ENCODE results near the gene C9orf50. TPM values are rescaled to one million over a fixed set of nuclear protein-coding genes. Genes with fewer than 3 reads are reported as not detected.
A peak's percentile ranks its signal among the peaks of the same experiment; 100 is the strongest.

The C9orf50 gene
- total RNA-seq, 3 donors from 2014 or later (not counting 1 experiment from before 2014, with no cell fraction given) = not detected

DNA sequence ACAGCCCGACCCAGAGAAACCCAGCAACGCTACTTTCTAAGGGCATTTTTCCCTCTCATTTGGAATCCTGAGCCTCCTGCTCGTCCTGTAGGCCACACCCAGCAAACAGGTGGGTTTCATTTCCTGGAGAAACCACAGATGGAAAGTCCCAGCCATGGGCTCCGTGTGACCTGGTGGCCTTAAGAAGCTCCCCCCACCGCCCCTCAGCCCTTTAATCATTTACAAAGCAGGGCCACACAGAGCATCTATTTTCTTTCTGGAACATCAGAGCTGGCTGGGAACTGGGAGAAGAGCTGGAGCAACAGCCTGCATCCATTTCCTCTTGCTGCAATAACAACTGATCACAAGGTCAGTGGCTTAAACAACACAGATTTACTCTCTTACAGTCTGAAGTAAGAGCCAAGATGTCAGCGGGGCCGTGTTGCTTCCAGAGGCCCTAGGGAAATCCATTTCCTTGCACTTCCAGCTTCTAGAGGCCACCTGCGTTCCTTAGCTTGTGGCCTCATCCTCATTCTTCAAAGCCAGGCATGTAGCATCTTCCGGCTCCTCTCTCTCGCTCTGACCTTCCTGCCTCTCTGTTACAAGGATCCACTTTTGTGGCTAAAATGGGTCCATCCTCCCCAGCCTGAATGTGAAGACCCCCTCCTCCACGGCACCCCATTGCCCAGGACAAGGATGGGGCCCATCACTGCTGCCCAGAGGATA lies 40.5 kb downstream of the C9orf50 start:
- Mint-ChIP-seq H3K4me3 (no peak overlapping the region), H3K9me3 (peaks cover 0 to 2% of the 10 kb centered on the region in 2 donors), H3K27ac (no peak overlapping the region), H3K4me1 (peaks cover 8 to 17% of the 10 kb centered on the region in 2 donors), H3K27me3 (ENCODE audit: low read depth in 2 of 2) (peaks cover 0 to 5% of the 10 kb centered on the region in 2 donors), H3K36me3 (no peaks in the 10 kb centered on the region)
- ATAC-seq (no peak), DNase-seq (peak in 1 of 2 donors; percentile 64)
- H3K4me3 ChIP-seq (ENCODE audit: low read length) = no peak overlapping the region
- WGBS (ENCODE audit: insufficient coverage) = 63% methylated on average over 11 of the region's 11 CpGs
- H3K9me3 ChIP-seq (ENCODE audit: control insufficient read depth, insufficient read depth, low read length) = no peaks in the 10 kb centered on the region
- TF ChIP-seq, protein P1, sequence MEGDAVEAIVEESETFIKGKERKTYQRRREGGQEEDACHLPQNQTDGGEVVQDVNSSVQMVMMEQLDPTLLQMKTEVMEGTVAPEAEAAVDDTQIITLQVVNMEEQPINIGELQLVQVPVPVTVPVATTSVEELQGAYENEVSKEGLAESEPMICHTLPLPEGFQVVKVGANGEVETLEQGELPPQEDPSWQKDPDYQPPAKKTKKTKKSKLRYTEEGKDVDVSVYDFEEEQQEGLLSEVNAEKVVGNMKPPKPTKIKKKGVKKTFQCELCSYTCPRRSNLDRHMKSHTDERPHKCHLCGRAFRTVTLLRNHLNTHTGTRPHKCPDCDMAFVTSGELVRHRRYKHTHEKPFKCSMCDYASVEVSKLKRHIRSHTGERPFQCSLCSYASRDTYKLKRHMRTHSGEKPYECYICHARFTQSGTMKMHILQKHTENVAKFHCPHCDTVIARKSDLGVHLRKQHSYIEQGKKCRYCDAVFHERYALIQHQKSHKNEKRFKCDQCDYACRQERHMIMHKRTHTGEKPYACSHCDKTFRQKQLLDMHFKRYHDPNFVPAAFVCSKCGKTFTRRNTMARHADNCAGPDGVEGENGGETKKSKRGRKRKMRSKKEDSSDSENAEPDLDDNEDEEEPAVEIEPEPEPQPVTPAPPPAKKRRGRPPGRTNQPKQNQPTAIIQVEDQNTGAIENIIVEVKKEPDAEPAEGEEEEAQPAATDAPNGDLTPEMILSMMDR (IDR thresholded peaks at IDR 0.05) = no peak
- H3K27ac ChIP-seq (ENCODE audit: low read length) = no peak overlapping the region
- H3K27me3 ChIP-seq (ENCODE audit: control insufficient read depth, insufficient read depth, low read length) = no peaks in the 10 kb centered on the region
- H3K36me3 ChIP-seq (ENCODE audit: control insufficient read depth, insufficient read depth, low read length) = no peaks in the 10 kb centered on the region
- intact Hi-C loops (cut with micrococcal nuclease) = no loop called here
- H3K4me1 ChIP-seq (ENCODE audit: control insufficient read depth, insufficient read depth, low read length) = peaks cover 38% of the 10 kb centered on the region

DNA sequence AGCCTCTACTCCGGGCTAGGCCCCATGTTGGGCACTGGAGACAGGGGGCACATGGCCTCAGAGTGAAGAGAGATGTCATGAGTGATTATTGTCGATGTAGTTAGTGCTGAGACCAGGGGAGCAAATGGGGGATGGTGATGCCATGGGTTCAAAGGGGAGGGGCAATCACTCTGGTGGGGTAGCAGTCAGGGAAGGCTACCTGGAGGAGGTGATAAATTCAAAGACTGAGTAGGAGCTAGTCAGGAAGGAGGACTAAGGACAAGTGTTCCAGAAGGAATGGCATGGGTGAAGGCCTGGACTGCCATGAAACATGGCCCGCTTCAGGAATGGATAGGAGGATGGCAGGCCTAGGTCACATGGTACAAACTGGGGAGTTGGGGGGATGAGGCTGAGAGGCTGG lies 41.6 kb downstream of the C9orf50 start:
- TF ChIP-seq, protein P1 (IDR thresholded peaks at IDR 0.05) = no peak
- Mint-ChIP-seq H3K36me3 (no peaks in the 10 kb centered on the region), H3K27ac (no peak overlapping the region), H3K27me3 (ENCODE audit: low read depth in 2 of 2) (peaks cover 0 to 5% of the 10 kb centered on the region in 2 donors), H3K4me3 (no peak overlapping the region), H3K9me3 (peaks cover 0 to 2% of the 10 kb centered on the region in 2 donors), H3K4me1 (peaks cover 4 to 8% of the 10 kb centered on the region in 2 donors)
- DNase-seq (no peak), ATAC-seq (no peak)
- Histone ChIP-seq H3K4me3 (ENCODE audit: low read length) (no peak overlapping the region), H3K9me3 (ENCODE audit: control insufficient read depth, insufficient read depth, low read length) (no peaks in the 10 kb centered on the region), H3K4me1 (ENCODE audit: control insufficient read depth, insufficient read depth, low read length) (peaks cover 30% of the 10 kb centered on the region), H3K36me3 (ENCODE audit: control insufficient read depth, insufficient read depth, low read length) (no peaks in the 10 kb centered on the region), H3K27ac (ENCODE audit: low read length) (no peak overlapping the region), H3K27me3 (ENCODE audit: control insufficient read depth, insufficient read depth, low read length) (no peaks in the 10 kb centered on the region)
- intact Hi-C loops (cut with micrococcal nuclease) = no loop called here
- WGBS (ENCODE audit: insufficient coverage) = 92% methylated on average over 3 of the region's 3 CpGs

DNA sequence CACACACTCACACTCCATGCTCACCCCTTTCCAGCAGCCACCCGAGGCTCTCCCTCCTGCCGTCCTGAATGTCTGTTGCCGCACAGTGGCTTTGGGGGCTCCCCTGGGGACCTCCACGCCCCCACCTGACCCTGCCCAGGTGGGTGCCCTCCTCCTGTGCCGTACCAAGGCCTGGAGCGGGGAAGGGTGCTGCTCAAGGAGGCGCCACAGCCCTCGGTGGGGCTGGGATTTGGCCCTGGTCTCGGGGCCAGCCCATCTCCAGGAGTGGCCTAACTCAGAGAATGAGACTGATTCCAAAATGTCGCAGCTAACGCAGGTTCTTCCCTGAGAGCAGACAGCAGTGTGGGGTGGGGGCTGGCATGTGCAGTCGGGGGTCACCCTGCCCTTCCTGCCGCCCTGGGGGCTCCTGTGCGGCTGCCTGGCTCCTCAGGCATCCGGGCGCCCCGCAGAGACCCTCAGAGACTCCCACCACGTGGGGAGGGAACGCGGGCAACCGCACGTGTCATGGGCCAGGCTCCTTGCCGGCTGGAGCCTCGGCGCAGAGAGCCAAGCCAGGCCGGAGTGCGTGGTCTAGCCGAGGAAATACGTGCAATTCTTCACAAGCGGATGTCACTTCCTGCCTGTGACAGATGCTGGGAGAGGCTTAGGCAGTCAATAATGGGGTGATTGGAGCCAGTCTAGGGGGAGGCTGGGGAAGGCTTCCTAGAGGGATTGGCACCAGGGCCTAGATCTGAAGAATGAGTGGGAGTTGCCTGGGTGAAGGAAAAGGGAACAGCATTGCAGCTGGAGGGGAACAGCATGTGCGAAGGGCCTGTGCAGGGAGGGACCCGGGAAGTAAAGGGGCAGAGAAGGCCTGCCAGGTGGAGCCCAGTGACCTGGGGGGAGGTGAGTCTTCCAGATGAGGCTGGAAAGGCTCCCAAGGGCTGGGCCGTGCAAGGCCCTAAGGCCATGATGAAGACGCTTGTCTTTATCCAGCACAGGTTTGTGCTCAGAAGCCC lies 44.1 kb downstream of the C9orf50 start:
- intact Hi-C loops (cut with micrococcal nuclease) = no loop called here
- no peak overlapping the region for H3K27ac Mint-ChIP-seq
- H3K36me3 Mint-ChIP-seq = no peaks in the 10 kb centered on the region
- peaks cover 0 to 5% of the 10 kb centered on the region in 2 donors for H3K27me3 Mint-ChIP-seq (ENCODE audit: low read depth in 2 of 2)
- DNase-seq (no peak), ATAC-seq (no peak)
- no peak overlapping the region for H3K27ac ChIP-seq (ENCODE audit: low read length)
- no peak overlapping the region for H3K4me3 Mint-ChIP-seq
- 73% methylated on average over 34 of the region's 34 CpGs for WGBS (ENCODE audit: insufficient coverage)
- no peaks in the 10 kb centered on the region for H3K9me3 ChIP-seq (ENCODE audit: control insufficient read depth, insufficient read depth, low read length)
- TF ChIP-seq, protein P1 (IDR thresholded peaks at IDR 0.05) = no peak
- H3K4me1 Mint-ChIP-seq = peaks cover 0 to 4% of the 10 kb centered on the region in 2 donors
- H3K4me1 ChIP-seq (ENCODE audit: control insufficient read depth, insufficient read depth, low read length) = peaks cover 16% of the 10 kb centered on the region
- H3K27me3 ChIP-seq (ENCODE audit: control insufficient read depth, insufficient read depth, low read length) = no peaks in the 10 kb centered on the region
- H3K36me3 ChIP-seq (ENCODE audit: control insufficient read depth, insufficient read depth, low read length) = no peaks in the 10 kb centered on the region
- H3K9me3 Mint-ChIP-seq = peaks cover 0 to 2% of the 10 kb centered on the region in 2 donors
- no peak overlapping the region for H3K4me3 ChIP-seq (ENCODE audit: low read length)
